Islet of Langerhans (tissue), 1 donor: Measurements from ENCODE around the gene NAT14.
"Not testable (repeated sequence)": the region's sequence is repeated elsewhere in the genome, so short reads cannot be mapped to it uniquely, and the experiment has no call there.

Source experiments
- FAIRE-seq: peaks from one replicate; lab custom pipeline; 2011; peaks lifted over from hg19 to GRCh38; lab: Jason Lieb, UNC

The NAT14 gene

DNA sequence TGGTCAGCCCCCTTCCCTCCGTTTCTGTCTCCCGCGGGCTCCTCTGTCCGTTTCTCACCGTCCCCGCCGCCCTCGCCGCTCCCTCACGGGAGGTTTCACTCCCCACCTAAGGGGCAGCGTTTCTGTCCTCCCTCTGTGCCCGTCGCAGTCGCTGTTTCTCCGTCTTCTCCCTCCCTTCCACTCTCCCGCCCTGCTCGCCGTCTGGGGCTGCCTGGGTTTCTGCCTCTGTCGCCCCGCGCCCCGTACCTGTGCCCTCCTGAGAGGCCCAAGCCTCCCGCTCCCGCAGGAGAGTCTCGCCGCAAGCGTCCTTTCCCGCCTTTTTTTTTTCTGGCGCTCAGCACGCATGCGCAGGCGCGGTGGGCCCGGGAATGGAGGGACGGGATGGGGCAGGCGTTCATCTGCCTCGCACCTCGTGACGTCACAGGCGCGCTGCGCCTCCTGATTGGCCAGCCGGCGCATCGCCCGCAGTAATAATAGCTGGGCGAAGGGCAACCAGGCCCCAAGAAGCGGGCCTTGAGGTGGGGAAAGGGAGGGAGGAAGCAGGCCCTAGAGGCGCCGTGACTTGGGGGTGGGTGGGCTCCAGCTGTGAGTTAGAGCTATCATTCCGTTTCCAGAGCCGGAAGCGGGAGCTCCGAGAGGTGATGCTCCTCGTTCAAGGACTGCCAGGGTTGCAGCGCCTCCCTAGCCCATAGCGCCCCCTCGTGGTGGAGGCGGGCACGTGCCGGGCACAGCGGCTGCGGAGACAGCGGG lies 18.7 kb downstream of the NAT14 start:
- FAIRE-seq: no peak

DNA sequence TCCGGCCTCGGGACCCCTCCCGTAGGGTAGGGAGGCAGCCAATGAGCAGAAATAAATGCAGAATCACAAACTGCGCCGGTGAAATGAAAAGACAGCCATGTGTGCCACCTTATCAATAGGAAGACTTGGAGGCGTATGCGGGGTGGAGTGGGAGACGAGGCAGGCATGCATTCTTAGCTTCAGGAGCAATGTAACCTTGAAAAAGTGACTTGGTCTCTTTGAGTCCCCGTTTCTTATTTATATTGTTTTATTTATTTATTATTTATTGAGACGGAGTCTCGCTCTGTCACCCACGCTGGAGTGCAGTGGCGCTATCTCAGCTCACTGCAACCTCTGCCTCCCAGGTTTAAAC lies 19.2 kb downstream of the NAT14 start:
- FAIRE-seq: no peak

DNA sequence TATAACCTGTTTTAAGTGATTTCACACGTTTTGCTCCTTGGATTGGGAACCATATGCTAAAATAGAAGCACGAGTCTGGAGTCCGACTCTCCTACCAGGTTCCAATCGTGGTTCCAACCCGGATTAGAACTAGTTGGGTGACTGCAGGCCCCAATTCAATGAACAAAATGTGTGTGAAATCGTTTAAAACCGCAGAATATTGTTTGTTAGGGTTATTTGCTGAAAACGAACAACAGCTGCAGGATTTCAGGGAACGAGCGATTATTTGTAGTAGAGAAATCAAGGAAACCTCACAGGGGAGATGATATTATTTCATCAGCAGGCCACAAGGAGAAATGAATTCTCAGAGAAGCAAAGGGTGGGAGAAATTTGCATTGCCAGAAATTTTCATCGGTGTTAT lies 20.0 kb downstream of the NAT14 start:
- no peak for FAIRE-seq

DNA sequence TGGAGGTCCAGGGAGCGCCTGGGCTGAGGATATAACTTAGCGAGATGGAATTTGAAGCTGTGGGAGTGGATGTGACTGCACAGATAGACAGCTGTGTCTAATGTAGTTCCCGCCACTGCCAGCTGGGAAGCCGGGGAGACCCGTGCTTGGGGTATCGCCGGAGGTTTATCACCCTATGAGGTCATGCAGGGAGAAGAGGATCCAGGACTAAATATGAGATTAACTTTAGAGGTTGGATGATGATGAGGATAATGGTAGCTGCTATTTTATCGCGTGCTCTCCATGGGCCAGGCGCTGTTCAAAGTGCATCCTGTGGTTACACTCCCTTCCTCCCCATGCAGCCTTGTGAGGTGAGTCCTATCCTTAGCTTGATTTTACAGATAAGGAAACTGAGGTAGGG lies 23.1 kb downstream of the NAT14 start:
- no peak for FAIRE-seq

DNA sequence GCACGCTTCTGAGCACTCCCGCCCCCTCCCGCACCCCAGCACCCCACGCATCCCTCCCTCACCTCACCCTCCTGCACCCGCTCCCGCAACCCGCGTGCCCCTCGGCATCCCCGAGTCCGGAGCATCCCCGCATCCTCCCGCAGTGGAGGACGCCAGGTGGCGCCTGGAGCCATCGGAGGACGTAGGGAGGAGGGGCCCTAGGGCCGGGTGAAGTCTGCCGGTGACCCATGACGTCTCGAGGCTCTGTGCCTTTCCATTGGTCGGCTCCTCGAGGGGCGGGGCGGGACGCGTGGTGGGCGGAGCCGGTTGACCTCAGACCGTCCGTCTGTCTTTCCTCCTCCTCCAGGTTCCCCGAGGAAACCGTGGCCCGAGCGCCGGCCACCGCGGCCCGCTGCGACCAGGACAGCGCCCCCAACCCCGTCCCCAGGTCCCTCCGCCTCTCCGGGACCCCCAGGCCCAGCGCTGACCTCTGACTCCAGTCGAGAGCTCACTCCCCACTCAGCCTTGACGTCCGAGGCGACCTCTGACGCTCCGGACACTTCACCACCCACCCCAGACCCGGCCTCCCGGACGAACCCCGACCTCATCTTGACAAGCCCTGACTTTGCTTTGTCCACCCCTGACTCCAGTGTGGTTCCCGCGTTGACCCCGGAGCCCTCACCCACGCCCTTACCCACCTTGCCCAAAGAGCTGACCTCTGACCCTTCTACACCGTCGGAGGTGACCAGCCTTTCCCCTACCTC lies 32.1 kb downstream of the NAT14 start:
- FAIRE-seq: peak; percentile 55

DNA sequence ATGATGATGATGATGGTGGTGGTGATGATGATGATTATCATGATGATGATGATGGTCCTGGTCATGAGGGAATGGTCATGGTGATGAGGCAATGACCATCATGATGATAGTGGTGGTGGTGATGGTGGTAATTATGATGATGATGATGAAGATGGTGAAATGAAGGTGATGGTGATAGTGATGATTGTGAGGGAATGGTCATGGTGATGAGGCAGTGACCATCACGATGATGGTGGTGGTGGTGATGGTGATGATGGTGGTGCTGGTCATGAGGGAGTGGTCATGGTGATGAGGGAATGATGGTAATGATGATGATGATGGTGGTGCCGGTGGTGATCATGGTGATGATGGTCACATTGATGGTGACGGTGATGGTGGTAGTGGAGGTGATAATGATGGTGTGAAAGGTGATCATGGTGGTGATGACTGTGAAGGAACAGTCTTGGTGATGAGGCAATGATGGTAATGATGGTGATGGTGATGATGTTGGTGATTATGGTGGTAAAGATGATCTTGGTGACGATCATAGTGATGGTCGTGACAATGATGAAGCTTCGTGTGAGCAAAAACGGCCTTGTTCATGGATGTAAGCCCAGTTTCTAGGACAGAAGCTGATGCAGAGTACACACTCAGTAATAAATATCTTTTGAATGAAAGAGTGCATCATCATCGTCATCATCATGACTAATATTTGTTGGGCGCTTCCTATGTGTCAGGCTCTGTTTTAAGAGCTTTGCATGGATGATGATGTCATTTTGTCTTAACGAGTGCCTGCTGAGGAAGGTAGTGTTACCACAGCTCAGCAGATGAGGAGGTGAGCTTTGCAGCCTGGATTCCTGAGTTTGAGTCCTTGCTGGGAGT lies 34.7 kb downstream of the NAT14 start:
- no peak for FAIRE-seq

DNA sequence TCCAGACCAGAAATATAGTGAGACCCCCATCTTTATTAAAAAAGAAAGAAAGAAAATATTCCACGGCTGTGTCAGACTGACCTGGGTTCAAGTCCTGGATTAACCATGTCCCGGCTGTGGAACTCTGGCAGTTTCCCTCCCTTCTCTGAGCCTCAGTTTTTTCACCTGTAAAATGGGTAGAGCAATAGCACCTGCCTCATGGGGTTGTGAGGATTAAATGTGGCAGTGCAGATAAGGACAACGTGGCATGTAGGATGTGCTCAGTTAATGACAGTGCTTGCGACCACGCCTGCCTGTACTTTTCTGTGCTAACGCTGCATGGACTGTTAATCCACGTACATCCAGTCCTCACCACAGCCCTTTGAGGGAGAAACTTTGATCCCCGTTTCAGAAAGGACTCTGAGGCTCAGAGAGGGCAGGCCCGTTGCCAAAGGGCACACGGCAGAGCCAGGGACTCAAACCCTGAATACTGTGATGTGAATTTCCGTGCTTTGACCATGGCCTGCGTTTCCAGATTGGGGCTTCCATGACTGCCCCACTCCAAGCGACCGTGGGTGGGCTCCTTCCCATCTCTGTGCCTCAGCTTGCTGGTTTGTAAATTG lies 35.8 kb downstream of the NAT14 start:
- FAIRE-seq: no peak

DNA sequence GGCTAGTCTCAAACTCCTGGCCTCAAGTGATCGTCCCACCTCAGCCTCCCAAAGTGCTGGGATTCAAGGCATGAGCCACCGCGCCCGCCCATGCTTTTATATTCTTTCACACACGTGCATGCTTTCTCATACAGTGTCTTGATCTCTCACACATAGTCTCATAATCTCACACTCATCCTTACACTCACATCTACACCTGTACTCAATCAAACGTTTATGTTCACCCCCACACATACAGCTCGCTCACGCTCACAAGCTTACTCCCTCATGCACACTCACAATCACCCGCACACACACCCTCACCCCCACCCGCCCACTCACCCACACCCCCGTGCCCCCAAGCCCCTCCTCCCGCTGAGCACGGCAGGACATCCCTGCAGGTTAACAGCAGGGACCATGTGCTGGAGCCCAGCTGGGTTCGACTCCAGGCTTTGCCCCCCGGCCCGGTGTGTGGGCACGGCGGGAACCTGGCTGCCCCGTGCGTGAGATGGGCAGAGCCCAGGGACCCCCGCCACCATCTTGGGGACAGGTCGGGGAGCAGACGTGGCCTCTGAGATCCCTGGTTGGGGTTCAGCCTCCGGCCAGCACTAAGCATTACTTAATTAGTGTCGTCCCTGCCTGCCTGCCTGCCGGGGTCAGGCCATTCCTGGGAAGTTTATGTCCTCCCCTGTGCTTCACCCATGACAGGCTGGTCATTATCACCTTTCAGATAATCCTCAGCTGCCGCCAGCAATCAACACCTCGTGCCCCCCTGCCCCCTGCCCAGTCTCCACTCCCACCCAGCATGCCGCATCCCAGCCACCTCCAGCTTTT lies 40.5 kb downstream of the NAT14 start:
- no peak for FAIRE-seq

DNA sequence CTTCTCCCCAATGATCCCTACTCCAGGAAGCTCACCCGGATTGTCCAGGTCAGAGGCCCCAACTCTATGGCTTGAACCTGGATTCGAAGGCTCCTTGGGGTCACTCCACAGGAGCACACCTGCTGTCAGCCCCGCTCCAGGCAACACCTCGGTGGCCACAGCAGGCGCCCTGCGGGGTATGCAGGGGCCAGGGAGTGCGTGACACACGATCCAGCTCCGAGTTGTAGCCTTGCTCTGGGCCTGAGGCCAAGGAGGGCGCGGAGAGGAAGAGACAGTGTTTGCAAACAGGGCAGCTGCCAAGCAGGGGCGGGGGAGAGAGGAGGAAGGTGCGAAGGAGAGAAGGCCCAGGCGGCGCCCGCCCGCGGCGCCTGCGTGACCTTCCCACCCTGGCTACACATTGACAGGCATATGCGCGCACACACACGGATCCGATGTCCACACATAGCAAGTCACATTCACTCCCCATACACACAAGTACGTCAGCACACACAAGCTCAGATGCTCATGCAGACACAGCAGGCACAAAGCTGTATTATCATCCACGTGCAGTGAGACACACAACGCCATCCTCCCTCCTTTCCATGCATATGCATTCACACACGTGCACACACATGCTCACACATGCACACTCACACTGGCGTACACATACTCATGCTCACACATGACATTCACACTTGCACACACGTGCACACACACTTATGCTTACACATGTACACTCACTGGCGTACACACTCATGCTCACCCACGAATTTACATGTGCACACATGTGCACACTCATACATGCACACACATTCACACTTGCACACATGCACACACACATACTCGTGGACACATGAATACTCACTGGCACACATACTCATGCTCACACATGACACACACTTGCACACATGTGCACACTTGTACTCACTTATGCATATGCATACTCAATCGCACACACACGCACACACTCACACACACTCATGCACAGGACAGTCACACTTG lies 41.5 kb downstream of the NAT14 start:
- FAIRE-seq: no peak

DNA sequence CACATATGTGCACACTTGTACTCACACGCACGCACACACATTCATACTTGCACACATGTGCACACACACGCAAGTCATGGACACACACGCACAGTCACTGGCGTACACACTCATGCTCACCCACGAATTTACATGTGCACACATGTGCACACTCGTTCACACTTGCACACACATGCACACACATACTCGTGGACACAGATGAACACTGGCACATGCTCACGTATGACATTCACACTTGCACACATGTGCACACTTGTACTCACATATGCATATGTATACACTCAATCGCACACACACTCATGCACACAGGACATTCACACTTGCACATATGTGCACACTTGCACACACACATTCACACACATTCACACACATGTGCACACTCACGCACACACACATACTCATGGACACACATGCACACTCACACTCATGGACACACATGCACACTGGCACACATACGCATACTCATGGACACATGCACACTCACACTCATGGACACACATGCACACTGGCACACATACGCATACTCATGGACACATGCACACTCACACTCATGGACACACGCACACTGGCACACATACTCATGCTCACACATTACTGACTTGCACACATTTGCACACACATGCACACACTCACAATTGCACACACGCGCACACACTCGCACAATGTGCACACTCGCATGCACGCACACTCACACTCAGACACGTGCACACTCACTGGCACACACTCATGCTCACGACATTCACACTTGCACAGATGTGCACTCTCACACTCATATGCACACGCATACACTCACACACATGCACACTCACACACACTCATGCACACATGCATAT lies 42.4 kb downstream of the NAT14 start:
- FAIRE-seq: no peak

DNA sequence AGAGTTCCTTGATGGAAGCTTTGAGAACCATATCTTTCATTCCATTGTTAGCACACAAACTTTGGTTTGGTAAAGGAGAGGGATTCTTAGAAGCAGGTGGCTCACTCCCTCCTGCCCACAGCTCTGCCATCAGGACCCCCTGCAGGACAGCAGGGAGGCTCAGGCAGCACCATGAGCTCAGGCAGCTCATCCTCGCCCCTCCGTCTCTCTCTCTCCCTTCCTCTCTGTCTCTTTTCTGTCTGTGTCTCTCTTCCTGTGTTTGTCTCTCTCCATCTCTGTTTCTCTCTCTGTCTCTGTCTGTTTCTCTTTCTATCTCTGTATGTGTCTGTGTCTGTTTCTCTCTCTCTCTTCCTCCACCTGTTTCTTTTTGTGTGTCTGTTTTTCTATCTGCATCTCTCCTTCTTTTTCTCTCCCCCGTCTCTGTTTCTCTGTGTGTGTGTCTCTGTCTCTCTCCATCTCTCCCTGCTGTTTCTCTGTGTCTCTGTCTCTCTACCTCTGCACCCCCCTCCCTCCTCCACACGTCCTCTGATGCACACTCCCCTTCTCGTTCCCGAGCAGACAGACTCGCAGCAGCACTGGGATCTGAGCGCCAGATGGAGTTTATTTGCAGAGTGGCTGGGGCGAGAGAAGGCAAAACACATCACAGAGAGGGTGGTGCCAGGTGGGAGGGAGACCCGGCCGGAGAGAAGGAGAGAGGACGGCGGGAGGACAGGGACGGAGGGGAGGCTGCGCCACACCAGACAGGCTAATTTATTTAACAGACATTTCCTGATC lies 43.2 kb downstream of the NAT14 start:
- FAIRE-seq: no peak

DNA sequence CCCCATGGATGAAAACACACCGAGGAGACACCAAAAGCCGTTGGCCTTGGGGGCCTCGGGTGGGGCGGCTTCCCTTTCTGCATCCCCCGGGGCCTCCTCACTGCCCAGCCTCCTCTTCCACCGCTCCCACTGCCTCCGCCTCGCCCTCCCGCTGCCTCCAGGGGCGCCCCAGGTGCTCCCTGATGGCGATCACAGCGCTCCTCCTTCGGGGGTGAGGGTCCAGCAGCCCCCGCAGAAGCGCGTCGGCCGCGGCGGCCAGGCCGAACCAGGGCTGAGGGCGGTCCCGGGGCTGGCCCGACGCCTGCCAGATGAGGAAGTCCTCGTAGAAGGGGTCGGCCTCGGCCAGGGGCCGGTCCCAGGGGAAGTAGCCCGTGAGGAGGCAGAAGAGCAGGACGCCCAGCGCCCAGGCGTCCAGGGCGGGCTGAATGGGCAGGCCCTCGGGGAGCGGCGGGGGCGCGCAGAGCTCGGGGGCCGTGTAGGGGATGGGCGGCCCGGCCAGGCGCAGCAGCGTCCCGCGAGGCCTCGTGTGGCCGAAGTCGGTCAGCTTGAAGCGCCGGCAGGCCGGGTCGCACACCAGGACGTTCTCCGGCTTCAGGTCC lies 44.7 kb downstream of the NAT14 start:
- FAIRE-seq: no peak

DNA sequence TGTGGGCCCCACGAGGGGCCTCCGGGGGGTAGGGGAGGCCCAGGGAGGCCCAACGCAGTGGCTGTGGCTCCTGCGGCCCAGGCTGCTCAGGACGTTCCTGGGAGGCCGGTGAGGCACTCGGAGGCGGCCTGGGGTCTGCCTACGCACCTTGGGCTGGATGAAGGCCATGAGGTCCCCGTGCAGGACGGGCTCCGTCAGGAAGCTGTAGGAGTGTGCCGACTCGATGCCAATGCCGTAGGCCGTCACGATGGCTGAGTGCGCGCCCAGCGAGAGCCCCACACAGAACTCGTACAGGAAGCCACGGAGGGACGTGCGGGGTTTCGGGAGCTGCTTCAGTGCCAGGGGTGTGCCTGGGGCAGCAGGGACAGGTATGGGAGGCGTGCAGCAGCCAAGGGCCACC lies 46.0 kb downstream of the NAT14 start:
- FAIRE-seq: no peak

DNA sequence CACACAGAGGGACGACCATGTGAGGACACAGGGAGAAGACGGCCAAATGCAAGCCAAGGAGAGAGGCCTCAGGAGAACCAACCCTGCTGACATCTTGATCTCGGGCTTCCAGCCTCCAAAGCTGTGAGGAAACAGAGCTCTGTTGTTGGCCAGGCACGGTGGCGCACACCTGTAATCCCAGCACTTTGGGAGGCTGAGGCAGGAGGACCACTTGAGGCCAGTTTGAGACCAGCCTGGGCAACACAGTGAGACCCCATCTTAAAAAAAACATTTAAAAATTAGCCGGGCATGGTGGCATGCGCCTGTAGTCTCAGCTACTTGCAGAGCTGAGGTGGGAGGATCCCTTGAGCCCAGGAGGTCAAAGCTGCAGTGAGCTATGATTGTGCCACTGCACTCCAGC lies 49.3 kb downstream of the NAT14 start:
- FAIRE-seq: not testable (repeated sequence)

DNA sequence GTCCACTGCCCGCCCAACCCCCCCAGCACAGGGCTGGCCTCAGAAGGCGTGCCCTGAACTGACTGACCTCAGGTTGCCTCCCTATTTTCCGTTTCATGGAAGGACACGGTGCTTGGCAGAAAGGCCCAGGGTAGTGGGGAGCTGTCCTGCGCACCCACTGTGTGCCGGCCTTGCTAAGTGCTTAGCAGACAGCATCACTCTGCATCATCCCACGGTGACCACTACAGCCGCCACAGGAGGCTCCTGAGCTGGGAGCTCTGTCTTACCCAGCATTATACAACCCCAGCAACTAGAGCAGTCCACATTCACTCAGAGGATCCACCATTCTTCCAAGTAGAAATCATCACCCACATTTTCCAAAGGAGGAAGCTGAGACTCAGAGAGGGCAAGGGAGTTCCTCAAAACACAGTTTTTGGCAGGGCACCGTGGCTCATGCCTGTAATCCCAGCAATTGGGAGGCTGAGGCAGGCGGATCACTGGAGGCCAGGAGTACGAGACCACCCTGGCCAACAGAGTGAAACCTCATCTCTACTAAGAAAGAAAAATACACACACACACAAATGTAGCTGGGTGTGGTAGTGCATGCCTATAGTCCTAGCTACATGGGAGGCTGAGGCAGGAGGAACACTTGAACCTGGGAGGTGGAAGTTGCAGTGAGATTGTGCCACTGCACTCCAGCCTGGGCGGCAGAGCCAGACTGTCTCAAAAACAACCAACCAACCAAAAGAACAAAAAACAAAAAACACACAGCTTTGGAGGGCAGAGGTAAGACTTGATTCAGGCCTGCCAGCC lies 50.4 kb downstream of the NAT14 start:
- no peak for FAIRE-seq

DNA sequence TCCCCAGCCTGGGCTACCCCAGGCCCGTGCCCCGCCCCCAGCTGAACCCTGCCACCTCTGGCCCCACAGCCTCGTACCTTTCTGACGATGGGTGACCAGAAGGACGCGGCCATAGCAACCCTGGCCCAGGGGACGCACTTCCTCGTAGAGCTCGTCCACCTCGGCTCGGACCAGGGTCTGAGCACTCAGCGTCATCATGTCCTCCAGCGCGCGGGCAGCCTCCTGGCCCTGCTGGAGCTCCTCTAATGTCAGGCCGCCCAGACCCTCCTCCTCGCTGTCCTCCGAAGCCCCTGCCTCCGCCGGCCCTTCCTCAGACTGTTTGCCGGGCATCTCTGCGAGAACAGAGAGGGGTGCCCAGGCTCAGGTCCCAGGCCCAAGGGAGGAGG lies 51.0 kb downstream of the NAT14 start:
- FAIRE-seq: no peak

DNA sequence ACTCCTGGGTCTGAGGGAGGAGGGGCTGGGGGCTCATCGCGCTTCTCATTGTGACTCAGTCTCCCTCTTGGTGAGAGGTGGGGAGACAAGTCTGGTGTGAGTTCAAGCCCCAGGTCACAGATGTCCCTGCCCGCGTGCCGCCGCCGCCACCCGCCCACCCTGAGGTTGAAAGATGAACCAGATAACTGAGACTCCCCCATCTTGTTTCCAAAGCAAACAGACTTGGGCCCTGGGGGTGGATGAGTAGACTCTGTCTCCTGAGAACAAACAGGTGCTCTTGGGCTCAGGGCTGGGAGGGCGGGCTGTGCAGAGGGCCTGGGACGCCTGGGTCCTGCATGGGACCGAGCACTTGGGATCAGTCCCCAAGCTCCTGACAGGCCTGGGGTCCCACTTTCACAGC lies 51.4 kb downstream of the NAT14 start:
- no peak for FAIRE-seq
